ENCODE data around the gene HTATSF1.

The HTATSF1 gene

DNA sequence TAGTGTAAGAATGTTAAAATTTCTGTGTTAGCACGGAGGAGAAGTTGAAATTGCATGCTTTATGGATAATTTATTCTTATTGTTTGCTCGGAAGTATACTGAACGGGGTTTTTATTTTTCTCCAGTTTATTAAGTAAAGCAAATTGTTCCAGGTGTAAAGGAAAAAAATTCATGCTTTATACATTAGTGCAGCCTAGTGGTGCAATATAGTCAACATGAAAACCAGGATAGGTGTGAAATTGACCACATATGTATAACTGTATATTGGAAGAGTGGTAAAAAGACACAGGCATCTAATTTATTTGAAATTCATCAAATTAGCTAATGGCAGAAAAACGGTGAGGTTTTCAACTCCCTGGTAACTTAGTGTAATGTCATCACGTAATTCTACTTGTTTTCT, 8.7 kb upstream of the HTATSF1 start:
- no peak for DNase-seq (ENCODE audit: low read depth)
- no peak overlapping the region for H3K4me3 ChIP-seq (ENCODE audit: low read depth, low read length)

DNA sequence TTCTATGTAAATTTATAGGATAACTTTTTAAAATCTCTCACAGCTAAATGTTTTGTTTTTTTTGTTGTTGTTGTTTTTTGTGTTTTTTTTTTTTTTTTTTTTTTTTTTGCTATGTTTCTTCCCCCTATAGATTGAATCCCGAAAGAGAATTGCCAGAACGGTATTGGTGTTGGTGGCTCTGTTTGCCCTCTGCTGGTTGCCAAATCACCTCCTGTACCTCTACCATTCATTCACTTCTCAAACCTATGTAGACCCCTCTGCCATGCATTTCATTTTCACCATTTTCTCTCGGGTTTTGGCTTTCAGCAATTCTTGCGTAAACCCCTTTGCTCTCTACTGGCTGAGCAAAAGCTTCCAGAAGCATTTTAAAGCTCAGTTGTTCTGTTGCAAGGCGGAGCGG, 5.6 kb upstream of the HTATSF1 start:
- TF ChIP-seq, protein P1, sequence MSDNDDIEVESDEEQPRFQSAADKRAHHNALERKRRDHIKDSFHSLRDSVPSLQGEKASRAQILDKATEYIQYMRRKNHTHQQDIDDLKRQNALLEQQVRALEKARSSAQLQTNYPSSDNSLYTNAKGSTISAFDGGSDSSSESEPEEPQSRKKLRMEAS (IDR thresholded peaks at IDR 0.05; ENCODE audit: low read depth, low read length): no peak
- TF ChIP-seq POLR2A (IDR thresholded peaks at IDR 0.05; ENCODE audit: extremely low read depth, insufficient read length): no peak
- TF ChIP-seq, protein P2, sequence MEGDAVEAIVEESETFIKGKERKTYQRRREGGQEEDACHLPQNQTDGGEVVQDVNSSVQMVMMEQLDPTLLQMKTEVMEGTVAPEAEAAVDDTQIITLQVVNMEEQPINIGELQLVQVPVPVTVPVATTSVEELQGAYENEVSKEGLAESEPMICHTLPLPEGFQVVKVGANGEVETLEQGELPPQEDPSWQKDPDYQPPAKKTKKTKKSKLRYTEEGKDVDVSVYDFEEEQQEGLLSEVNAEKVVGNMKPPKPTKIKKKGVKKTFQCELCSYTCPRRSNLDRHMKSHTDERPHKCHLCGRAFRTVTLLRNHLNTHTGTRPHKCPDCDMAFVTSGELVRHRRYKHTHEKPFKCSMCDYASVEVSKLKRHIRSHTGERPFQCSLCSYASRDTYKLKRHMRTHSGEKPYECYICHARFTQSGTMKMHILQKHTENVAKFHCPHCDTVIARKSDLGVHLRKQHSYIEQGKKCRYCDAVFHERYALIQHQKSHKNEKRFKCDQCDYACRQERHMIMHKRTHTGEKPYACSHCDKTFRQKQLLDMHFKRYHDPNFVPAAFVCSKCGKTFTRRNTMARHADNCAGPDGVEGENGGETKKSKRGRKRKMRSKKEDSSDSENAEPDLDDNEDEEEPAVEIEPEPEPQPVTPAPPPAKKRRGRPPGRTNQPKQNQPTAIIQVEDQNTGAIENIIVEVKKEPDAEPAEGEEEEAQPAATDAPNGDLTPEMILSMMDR (IDR thresholded peaks at IDR 0.05; ENCODE audit: low read depth, low read length): no peak
- no peak for TF ChIP-seq MYC (IDR thresholded peaks at IDR 0.05; ENCODE audit: low read depth, low read length)
- peak; percentile 15 for DNase-seq (ENCODE audit: low read depth)
- H3K4me3 ChIP-seq (ENCODE audit: low read depth, low read length): no peak overlapping the region

More for the DNA sequence above, 8.7 kb upstream of the HTATSF1 start:
- TF ChIP-seq, protein P2 (IDR thresholded peaks at IDR 0.05; ENCODE audit: low read depth, low read length): no peak
- TF ChIP-seq POLR2A (IDR thresholded peaks at IDR 0.05; ENCODE audit: extremely low read depth, insufficient read length) (no peak), MYC (IDR thresholded peaks at IDR 0.05; ENCODE audit: low read depth, low read length) (no peak)
- TF ChIP-seq, protein P1 (IDR thresholded peaks at IDR 0.05; ENCODE audit: low read depth, low read length): no peak

DNA sequence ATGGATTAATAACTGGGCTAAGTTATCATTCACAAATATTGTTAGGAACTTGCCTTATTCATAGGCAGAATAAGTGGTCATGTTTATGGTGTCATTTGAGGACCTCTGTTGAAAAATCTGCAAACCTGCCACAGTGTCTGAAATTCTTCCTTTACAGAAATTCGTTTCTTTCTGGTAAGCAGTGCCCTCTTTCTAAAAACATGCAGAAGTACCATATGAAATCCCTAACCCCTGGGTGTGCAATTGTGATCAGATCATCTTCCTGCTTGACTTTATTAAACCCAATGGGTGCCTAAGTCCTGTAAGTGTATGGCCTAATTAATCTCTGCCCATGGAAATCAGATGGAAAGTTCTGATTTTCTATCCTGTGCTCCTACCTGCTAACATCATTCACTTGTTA, 4.4 kb upstream of the HTATSF1 start:
- H3K4me3 ChIP-seq (ENCODE audit: low read depth, low read length): no peak overlapping the region
- DNase-seq (ENCODE audit: low read depth): peak; percentile 44
- TF ChIP-seq, protein P2 (IDR thresholded peaks at IDR 0.05; ENCODE audit: low read depth, low read length): no peak
- TF ChIP-seq, protein P1 (IDR thresholded peaks at IDR 0.05; ENCODE audit: low read depth, low read length): no peak
- TF ChIP-seq POLR2A (IDR thresholded peaks at IDR 0.05; ENCODE audit: extremely low read depth, insufficient read length): no peak
- TF ChIP-seq MYC (IDR thresholded peaks at IDR 0.05; ENCODE audit: low read depth, low read length): no peak

DNA sequence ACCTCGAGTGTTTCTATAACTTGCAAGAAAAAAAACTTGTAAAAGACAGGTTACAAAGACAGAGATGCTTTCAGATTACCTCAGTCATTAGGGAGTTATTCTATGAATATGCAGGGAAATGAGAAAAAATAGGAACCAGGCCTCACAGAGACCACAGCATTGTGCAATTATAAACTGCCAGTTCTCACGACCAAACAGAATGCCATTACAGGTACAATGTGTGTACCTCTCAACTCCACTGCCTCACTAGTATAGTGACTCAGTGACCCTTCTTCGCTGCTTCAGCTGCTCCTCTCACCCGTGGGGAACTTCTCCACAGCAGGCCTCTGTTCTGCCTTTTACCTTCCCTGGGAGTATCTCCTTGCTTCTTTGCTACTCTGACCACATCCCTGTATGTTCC, 2.3 kb upstream of the HTATSF1 start:
- peak; percentile 80 for DNase-seq (ENCODE audit: low read depth)
- H3K4me3 ChIP-seq (ENCODE audit: low read depth, low read length): peak overlapping the region; percentile 6
- TF ChIP-seq MYC (IDR thresholded peaks at IDR 0.05; ENCODE audit: low read depth, low read length): no peak
- TF ChIP-seq, protein P2 (IDR thresholded peaks at IDR 0.05; ENCODE audit: low read depth, low read length): no peak
- TF ChIP-seq, protein P1 (IDR thresholded peaks at IDR 0.05; ENCODE audit: low read depth, low read length): no peak
- TF ChIP-seq POLR2A (IDR thresholded peaks at IDR 0.05; ENCODE audit: extremely low read depth, insufficient read length): no peak

DNA sequence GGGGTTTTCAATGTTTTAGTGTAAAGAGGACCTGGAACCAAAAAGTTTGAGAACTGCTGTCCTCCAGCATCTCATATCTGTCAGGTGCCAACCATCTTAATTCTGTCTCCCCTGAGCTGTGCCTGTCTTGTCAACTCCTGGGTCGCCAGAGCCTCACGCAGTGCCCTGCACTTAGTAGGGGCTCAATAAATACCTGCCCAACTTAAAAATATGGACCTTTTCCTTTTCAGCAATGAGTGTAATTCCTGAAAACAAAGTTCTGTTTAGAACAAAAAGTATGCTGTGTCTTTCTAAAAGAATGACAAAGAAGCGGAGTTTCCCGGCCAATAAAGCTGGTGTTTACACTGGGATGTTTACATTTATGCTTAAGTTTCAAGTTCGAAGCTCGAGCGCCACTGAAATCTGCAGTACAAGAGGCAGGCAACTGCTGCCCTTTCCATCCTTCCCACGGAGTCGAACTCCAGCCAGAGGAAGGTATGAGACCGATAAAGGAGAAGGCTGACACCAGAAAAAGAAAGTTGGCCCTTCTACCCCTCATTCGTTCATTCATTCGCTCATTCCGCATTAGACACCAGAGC, 1.1 kb upstream of the HTATSF1 start:
- no peak for DNase-seq (ENCODE audit: low read depth)
- TF ChIP-seq MYC (IDR thresholded peaks at IDR 0.05; ENCODE audit: low read depth, low read length): no peak
- TF ChIP-seq, protein P2 (IDR thresholded peaks at IDR 0.05; ENCODE audit: low read depth, low read length): no peak
- no peak for TF ChIP-seq POLR2A (IDR thresholded peaks at IDR 0.05; ENCODE audit: extremely low read depth, insufficient read length)
- TF ChIP-seq, protein P1 (IDR thresholded peaks at IDR 0.05; ENCODE audit: low read depth, low read length): no peak
- H3K4me3 ChIP-seq (ENCODE audit: low read depth, low read length): peak overlapping the region; percentile 87
